ENCODE data around the gene HSPA14. TPM values are rescaled to one million over a fixed set of nuclear protein-coding genes. Genes with fewer than 3 reads are reported as not detected.

Gene HSPA14
- total RNA-seq, 1 experiment from 2014 or later: 19.9 TPM

GRCh38 chr10:14879124-14879927 is 41.2 kb downstream of the HSPA14 start:
- Histone ChIP-seq H3K27ac (ENCODE audit: low read depth, low read length) (peak overlapping the region; percentile 79), H3K9me2 (ENCODE audit: insufficient read depth) (no peaks in the 10 kb centered on the region), H3K79me2 (ENCODE audit: insufficient read depth, low read length) (peaks cover 75% of the 10 kb centered on the region), H3K9me3 (ENCODE audit: control insufficient read depth in 1 of 2, insufficient read depth in 1 of 2, low read depth in 1 of 2, low read length in 2 of 2) (no peaks in the 10 kb centered on the region), H3K27me3 (ENCODE audit: insufficient read depth, low read length) (no peaks in the 10 kb centered on the region), H3K4me3 (replicated peaks in 1 of 2; ENCODE audit: low read depth in 1 of 2, low read length in 2 of 2) (peak overlapping the region; percentile 76 to 88), H3K4me2 (ENCODE audit: low read length) (peak overlapping the region; percentile 80), H3K4me1 (ENCODE audit: control insufficient read depth in 1 of 2, insufficient read depth in 2 of 2, low read length in 2 of 2) (peaks cover 9 to 18% of the 10 kb centered on the region in 2 experiments), H3K9ac (ENCODE audit: low read length) (peak overlapping the region; percentile 93), H2AFZ (ENCODE audit: low read depth, low read length, poor library complexity, severe bottlenecking) (no peak overlapping the region), H4K20me1 (ENCODE audit: insufficient read depth) (no peaks in the 10 kb centered on the region), H3K36me3 (ENCODE audit: control insufficient read depth in 1 of 2, insufficient read depth in 2 of 2, low read length in 2 of 2) (peaks cover 0 to 4% of the 10 kb centered on the region in 2 experiments; a peak in 2 of 4 replicates)
- DNase-seq (ENCODE audit: low read depth, low spot score) (no peak), ATAC-seq (peak; percentile 14)
- intact Hi-C loops (cut with micrococcal nuclease): loop anchor here (2.0 to 5.0 kb wide), 3 partner anchors 42 to 228 kb away; partner anchors contain the start of genes CDNF, DCLRE1C, HSPA14 and MSANTD7
- no TSS peak for BruUV-seq (replicated peaks)
- no peak for TF ChIP-seq JUND (IDR thresholded peaks at IDR 0.05)
- TF ChIP-seq EGR1 (IDR thresholded peaks at IDR 0.05; ENCODE audit: low read depth): peak; percentile 65
- no peak for TF ChIP-seq CTCF (IDR thresholded peaks at IDR 0.05 in 2 of 3, conservative IDR thresholded peaks at IDR 0.05 in 1 of 3; ENCODE audit: borderline replicate concordance in 1 of 3, insufficient read depth in 1 of 3, low read depth in 2 of 3, low read length in 2 of 3)
- TF ChIP-seq ZFX (IDR thresholded peaks at IDR 0.05): peak; percentile 62
- TF ChIP-seq POLR2A (IDR thresholded peaks at IDR 0.05; ENCODE audit: borderline replicate concordance, extremely low read depth, insufficient read depth, insufficient read length): no peak
- TF ChIP-seq TCF7L2 (IDR thresholded peaks at IDR 0.05; ENCODE audit: borderline replicate concordance, extremely low read depth, insufficient read depth, insufficient read length): peak; percentile 84
- ChIA-PET POLR2A (interaction anchor here (0.8 to 2.0 kb wide), 2 partner anchors 41 to 80 kb away, joined by 4 to 14 read pairs; partner anchors contain the start of genes CDNF, HSPA14, MEIG1 and MSANTD7), CTCF (no interaction called here), RAD21 (ENCODE audit: low non-redundant PET in 1 of 2, low total read pairs in 2 of 2, uncharacterized antibody in 2 of 2, unreplicated experiment in 2 of 2) (no interaction called here)

DNA sequence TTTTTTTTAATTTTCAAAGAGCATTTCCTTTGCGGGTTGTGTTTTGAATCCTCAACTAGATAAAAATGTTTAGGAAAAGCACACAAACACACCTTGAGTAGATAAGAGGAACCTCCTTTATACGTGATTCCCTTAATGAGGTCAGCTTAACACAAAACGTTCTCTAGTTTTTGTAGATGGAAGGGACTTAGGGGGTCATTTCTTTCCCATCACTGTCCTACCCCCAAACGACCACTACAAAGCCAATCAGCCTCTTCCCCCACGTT is 41.8 kb downstream of the HSPA14 start:
- H4K20me1 ChIP-seq (ENCODE audit: insufficient read depth): no peaks in the 10 kb centered on the region
- H3K9me3 ChIP-seq (ENCODE audit: control insufficient read depth in 1 of 2, insufficient read depth in 1 of 2, low read depth in 1 of 2, low read length in 2 of 2): no peaks in the 10 kb centered on the region
- no peaks in the 10 kb centered on the region for H3K9me2 ChIP-seq (ENCODE audit: insufficient read depth)
- no peak for DNase-seq (ENCODE audit: low read depth, low spot score)
- H3K4me1 ChIP-seq (ENCODE audit: control insufficient read depth in 1 of 2, insufficient read depth in 2 of 2, low read length in 2 of 2): peaks cover 9 to 18% of the 10 kb centered on the region in 2 experiments
- H3K79me2 ChIP-seq (ENCODE audit: insufficient read depth, low read length): peaks cover 80% of the 10 kb centered on the region
- BruUV-seq (replicated peaks): TSS peak; percentile 64
- H3K27ac ChIP-seq (ENCODE audit: low read depth, low read length): peak overlapping the region; percentile 79; the same call in 1 of the 2 replicates
- intact Hi-C loops (cut with micrococcal nuclease): loop anchor here (2.0 to 5.0 kb wide), 3 partner anchors 43 to 227 kb away; partner anchors contain the start of genes CDNF, DCLRE1C, HSPA14 and MSANTD7
- H3K9ac ChIP-seq (ENCODE audit: low read length): peak overlapping the region; percentile 93
- ChIA-PET RAD21 (ENCODE audit: low non-redundant PET in 1 of 2, low total read pairs in 2 of 2, uncharacterized antibody in 2 of 2, unreplicated experiment in 2 of 2) (no interaction called here), POLR2A (no interaction called here), CTCF (no interaction called here)
- TF ChIP-seq CBX3 (IDR thresholded peaks at IDR 0.05; ENCODE audit: low read depth) (no peak), JUND (IDR thresholded peaks at IDR 0.05) (no peak), SIN3A (IDR thresholded peaks at IDR 0.05; ENCODE audit: low read depth) (no peak), FOSL1 (IDR thresholded peaks at IDR 0.05; ENCODE audit: low read depth) (no peak), ZFX (IDR thresholded peaks at IDR 0.05) (no peak), EGR1 (IDR thresholded peaks at IDR 0.05; ENCODE audit: low read depth) (no peak), POLR2AphosphoS5 (IDR thresholded peaks at IDR 0.05; ENCODE audit: low read depth, low read length) (no peak), TCF7L2 (IDR thresholded peaks at IDR 0.05; ENCODE audit: borderline replicate concordance, extremely low read depth, insufficient read depth, insufficient read length) (no peak), ZBTB33 (IDR thresholded peaks at IDR 0.05; ENCODE audit: extremely low read depth, insufficient replicate concordance, low read length) (no peak), RAD21 (IDR thresholded peaks at IDR 0.05; ENCODE audit: low read depth) (no peak), SP1 (IDR thresholded peaks at IDR 0.05; ENCODE audit: low read depth) (no peak)
- peak overlapping the region; percentile 80 for H3K4me2 ChIP-seq (ENCODE audit: low read length)
- H3K36me3 ChIP-seq (ENCODE audit: control insufficient read depth in 1 of 2, insufficient read depth in 2 of 2, low read length in 2 of 2): peaks cover 4 to 5% of the 10 kb centered on the region in 2 experiments; a peak in 3 of 4 replicates
- peak overlapping the region; percentile 76 to 88 for H3K4me3 ChIP-seq (replicated peaks in 1 of 2; ENCODE audit: low read depth in 1 of 2, low read length in 2 of 2)
- H3K27me3 ChIP-seq (ENCODE audit: insufficient read depth, low read length): no peaks in the 10 kb centered on the region
- H2AFZ ChIP-seq (ENCODE audit: low read depth, low read length, poor library complexity, severe bottlenecking): no peak overlapping the region
- ATAC-seq: no peak

All from HCT116 (cell line).